Ishikawa (cell line): Measurements from ENCODE around the gene TMEM132D.

Experiments used
- CEBPB ChIP-seq: IDR thresholded peaks from 2 replicates; pipeline ENCODE4 v1.6.1; 2012
- CREB1 ChIP-seq: IDR thresholded peaks from 2 replicates; pipeline ENCODE4 v1.6.1; 2012; ENCODE audit warnings: low read depth
- EGR1 ChIP-seq: IDR thresholded peaks from 2 replicates; pipeline ENCODE4 v1.6.1; 2012
- EP300 ChIP-seq: IDR thresholded peaks from 2 replicates; pipeline ENCODE4 v1.6.1; 2012; ENCODE audit warnings: borderline replicate concordance
- MAX ChIP-seq: IDR thresholded peaks from 2 replicates; pipeline ENCODE4 v1.6.1; 2012
- REST ChIP-seq: IDR thresholded peaks from 2 replicates; pipeline ENCODE4 v1.6.1; 2012; ENCODE audit warnings: low read depth, mild to moderate bottlenecking
- TAF1 ChIP-seq: IDR thresholded peaks from 2 replicates; pipeline ENCODE4 v1.6.1; 2012; ENCODE audit warnings: low read depth, mild to moderate bottlenecking
- TCF12 ChIP-seq: IDR thresholded peaks from 2 replicates; pipeline ENCODE4 v1.6.1; 2012; ENCODE audit warnings: low read depth
- YY1 ChIP-seq: IDR thresholded peaks from 2 replicates; pipeline ENCODE4 v1.6.1; 2012; ENCODE audit warnings: low read depth
- ZBTB7A ChIP-seq: IDR thresholded peaks from 2 replicates; pipeline ENCODE4 v1.6.1; 2012; ENCODE audit warnings: low read depth

GRCh38 chr12:129840145-129840884 is 63.5 kb downstream of the TMEM132D start:
- TF ChIP-seq MAX = no peak
- no peak for TF ChIP-seq TCF12
- TF ChIP-seq YY1 = no peak
- TF ChIP-seq CEBPB = no peak
- TF ChIP-seq EGR1 = no peak
- TF ChIP-seq TAF1 = no peak
- TF ChIP-seq REST = no peak
- no peak for TF ChIP-seq EP300
- TF ChIP-seq ZBTB7A = no peak
- no peak for TF ChIP-seq CREB1
